Measurements from ENCODE around the gene PARD6G. TPM values are rescaled to one million over a fixed set of nuclear protein-coding genes. Genes with fewer than 3 reads are reported as not detected.
A peak's percentile ranks its signal among the peaks of the same experiment; 100 is the strongest.

The PARD6G gene
- total RNA-seq, 1 donor from 2014 or later, result 21.8 TPM

GRCh38 chr18:80244167-80244566 is 3.1 kb downstream of the PARD6G start:
- H3K27ac ChIP-seq, result no peak overlapping the region
- peaks cover 20% of the 10 kb centered on the region for H3K4me1 Mint-ChIP-seq
- H4K20me1 ChIP-seq (ENCODE audit: low read depth), result peaks cover 65% of the 10 kb centered on the region
- DNase-seq (ENCODE audit: low spot score), result no peak
- H3K9ac ChIP-seq, result no peak overlapping the region
- H3K27me3 Mint-ChIP-seq (ENCODE audit: insufficient read depth, low read depth), result peaks cover 4% of the 10 kb centered on the region
- H3F3A ChIP-seq (ENCODE audit: low read depth), result peaks cover 14% of the 10 kb centered on the region
- H3K27ac Mint-ChIP-seq, result peak overlapping the region; percentile 87
- H3K4me1 ChIP-seq, result no peaks in the 10 kb centered on the region
- no peaks in the 10 kb centered on the region for H3K36me3 ChIP-seq
- no peak overlapping the region for H3K4me2 ChIP-seq
- H3K4me3 Mint-ChIP-seq, result peak overlapping the region; percentile 13
- no peaks in the 10 kb centered on the region for H3K9me3 Mint-ChIP-seq
- no peaks in the 10 kb centered on the region for H3K9me3 ChIP-seq (ENCODE audit: low read depth)
- TF ChIP-seq EZH2phosphoT487 (IDR thresholded peaks at IDR 0.05), result no peak
- no peak for TF ChIP-seq CTCF (IDR thresholded peaks at IDR 0.05)
- TF ChIP-seq EZH2 (IDR thresholded peaks at IDR 0.05), result no peak
- H3K4me3 ChIP-seq, result no peak overlapping the region
- peaks cover 59% of the 10 kb centered on the region for H3K79me2 ChIP-seq (ENCODE audit: low read depth)
- H3K27me3 ChIP-seq, result peaks cover 14% of the 10 kb centered on the region
- no peak overlapping the region for H2AFZ ChIP-seq (replicated peaks)
- peaks cover 5% of the 10 kb centered on the region for H3K36me3 Mint-ChIP-seq

- H3K4me1 Mint-ChIP-seq, result peaks cover 20% of the 10 kb centered on the region
- Histone ChIP-seq H3K79me2 (ENCODE audit: low read depth) (peaks cover 68% of the 10 kb centered on the region), H3K9me3 (ENCODE audit: low read depth) (no peaks in the 10 kb centered on the region), H4K20me1 (ENCODE audit: low read depth) (peaks cover 65% of the 10 kb centered on the region), H3F3A (ENCODE audit: low read depth) (peaks cover 14% of the 10 kb centered on the region), H3K27ac (no peak overlapping the region), H2AFZ (replicated peaks) (no peak overlapping the region), H3K36me3 (no peaks in the 10 kb centered on the region), H3K9ac (no peak overlapping the region), H3K4me2 (no peak overlapping the region), H3K4me1 (no peaks in the 10 kb centered on the region), H3K4me3 (no peak overlapping the region), H3K27me3 (peaks cover 4% of the 10 kb centered on the region)
- H3K4me3 Mint-ChIP-seq, result no peak overlapping the region
- TF ChIP-seq EZH2 (IDR thresholded peaks at IDR 0.05) (no peak), CTCF (IDR thresholded peaks at IDR 0.05) (no peak), EZH2phosphoT487 (IDR thresholded peaks at IDR 0.05) (no peak)
- peaks cover 4% of the 10 kb centered on the region for H3K9me3 Mint-ChIP-seq
- peaks cover 12% of the 10 kb centered on the region for H3K36me3 Mint-ChIP-seq
- H3K27ac Mint-ChIP-seq, result no peak overlapping the region
- DNase-seq (ENCODE audit: low spot score), result no peak
- H3K27me3 Mint-ChIP-seq (ENCODE audit: insufficient read depth, low read depth), result peaks cover 5% of the 10 kb centered on the region
Observed at GRCh38 chr18:80243204-80243603, 4.1 kb downstream of the PARD6G start.

GRCh38 chr18:80241919-80242777 is 5.2 kb downstream of the PARD6G start:
- Histone ChIP-seq H3K9me3 (ENCODE audit: low read depth) (no peaks in the 10 kb centered on the region), H3K4me1 (no peaks in the 10 kb centered on the region), H2AFZ (replicated peaks) (no peak overlapping the region), H3K27me3 (no peaks in the 10 kb centered on the region), H4K20me1 (ENCODE audit: low read depth) (peaks cover 65% of the 10 kb centered on the region), H3F3A (ENCODE audit: low read depth) (peaks cover 7% of the 10 kb centered on the region), H3K27ac (no peak overlapping the region), H3K9ac (no peak overlapping the region), H3K36me3 (no peaks in the 10 kb centered on the region), H3K79me2 (ENCODE audit: low read depth) (peaks cover 71% of the 10 kb centered on the region), H3K4me3 (no peak overlapping the region), H3K4me2 (no peak overlapping the region)
- DNase-seq (ENCODE audit: low spot score), result no peak
- Mint-ChIP-seq H3K9me3 (peaks cover 8% of the 10 kb centered on the region), H3K27me3 (ENCODE audit: insufficient read depth, low read depth) (peaks cover 5% of the 10 kb centered on the region), H3K4me3 (no peak overlapping the region), H3K27ac (no peak overlapping the region), H3K36me3 (peaks cover 12% of the 10 kb centered on the region), H3K4me1 (peaks cover 20% of the 10 kb centered on the region)
- TF ChIP-seq CTCF (IDR thresholded peaks at IDR 0.05), result no peak
- no peak for TF ChIP-seq EZH2 (IDR thresholded peaks at IDR 0.05)
- TF ChIP-seq EZH2phosphoT487 (IDR thresholded peaks at IDR 0.05), result no peak

Measured in neural progenitor cell (in vitro differentiated cells).